B cell (primary cell): ENCODE data around the gene KRTAP5-1. TPM values are rescaled to one million over a fixed set of nuclear protein-coding genes. Genes with fewer than 3 reads are reported as not detected.
A peak's percentile ranks its signal among the peaks of the same experiment; 100 is the strongest.

Experiments used
- ATAC-seq: fragments of 200-7000 bp; cut with Tn5 transposase; one replicate; pipeline ENCODE4 v1.10.0; 2021; ENCODE audit warnings: low read depth, mild to moderate bottlenecking, moderate number of reproducible peaks, moderate library complexity
- CTCF ChIA-PET: fragments of 350-600 bp; sonication (Branson Sonifier 250); formaldehyde crosslinking; loops from one replicate; lab custom pipeline; 2021; ENCODE audit warnings: antibody characterized with exemption, inconsistent platforms; lab: Charles Lee
- POLR2A ChIA-PET: fragments of 350-600 bp; sonication (Branson Sonifier 250); formaldehyde crosslinking; loops from one replicate; lab custom pipeline; 2021; ENCODE audit warnings: antibody characterized with exemption; lab: Charles Lee
- DNase-seq: peaks from one replicate; pipeline ENCODE4 v3.0.0; 2013
- H2AFZ ChIP-seq: 2 replicates; pipeline ENCODE4 v1.6.1; 2012; ENCODE audit warnings: mild to moderate bottlenecking, low read depth, low read length; ENCODE audit not compliant: insufficient read depth, poor library complexity, severe bottlenecking
- H3K27ac ChIP-seq, 2 donors: 1 replicate in 1 of 2; 2 replicates in 1 of 2; pipeline ENCODE4 v1.5.1; 2012 to 2013; ENCODE audit warnings: low read length in 2 of 2, mild to moderate bottlenecking in 2 of 2, moderate library complexity in 1 of 2
- H3K27me3 ChIP-seq, 4 experiments: fragments of 200-600 bp in 1 of 4; sonication (generic) in 1 of 4; replicated peaks in 1 of 4; 1 replicate in 2 of 4; 2 replicates in 2 of 4; pipeline versions ENCODE4 v1.6.1 to v1.7.0; 2013 to 2016; ENCODE audit warnings: low read length in 3 of 4, mild to moderate bottlenecking in 2 of 4, mixed read lengths in 1 of 4, moderate library complexity in 1 of 4; ENCODE audit not compliant: insufficient read depth in 4 of 4, control insufficient read depth in 3 of 4; ENCODE audit errors: control extremely low read depth in 1 of 4
- H3K36me3 ChIP-seq, 2 experiments: replicated peaks in 1 of 2; 1 replicate in 1 of 2; 2 replicates in 1 of 2; pipeline versions ENCODE4 v1.6.1 to v1.7.1; 2013; ENCODE audit warnings: low read length in 1 of 2; ENCODE audit not compliant: insufficient read depth in 2 of 2, control insufficient read depth in 1 of 2; ENCODE audit errors: control extremely low read depth in 1 of 2, extremely low read depth in 1 of 2
- H3K4me1 ChIP-seq, 2 donors: fragments of 200-600 bp in 1 of 2; sonication (generic) in 1 of 2; 1 replicate in 1 of 2; 2 replicates in 1 of 2; pipeline versions ENCODE4 v1.5.1 to v1.6.1; 2013 to 2017; ENCODE audit warnings: low read length in 2 of 2; ENCODE audit not compliant: control insufficient read depth in 2 of 2, insufficient read depth in 2 of 2
- H3K4me2 ChIP-seq: replicated peaks from 2 replicates; pipeline ENCODE3; 2012; ENCODE audit warnings: mild to moderate bottlenecking, low read depth, low read length; ENCODE audit not compliant: poor library complexity, severe bottlenecking
- H3K4me3 ChIP-seq, 5 experiments: fragments of 200-600 bp in 1 of 5; sonication (generic) in 1 of 5; 1 replicate in 3 of 5; 2 replicates in 2 of 5; pipeline versions ENCODE4 v1.5.1 to v1.7.0; 2011 to 2016; ENCODE audit warnings: low read length in 4 of 5, mild to moderate bottlenecking in 4 of 5, low read depth in 2 of 5, control low read depth in 1 of 5, moderate library complexity in 1 of 5; ENCODE audit not compliant: insufficient read depth in 1 of 5; ENCODE audit errors: control extremely low read depth in 1 of 5, extremely low read depth in 1 of 5
- H3K79me2 ChIP-seq: fragments of 200-600 bp; sonication (generic); one replicate; pipeline ENCODE4 v1.6.0; 2016; ENCODE audit warnings: low read length; ENCODE audit not compliant: control insufficient read depth, insufficient read depth
- H3K9ac ChIP-seq: fragments of 200-600 bp; sonication (generic); 2 replicates; pipeline ENCODE4 v1.6.1; 2017; ENCODE audit warnings: mild to moderate bottlenecking, low read length, moderate library complexity
- H3K9me3 ChIP-seq, 3 donors: one replicate each; pipeline versions ENCODE4 v1.6.1 to v1.7.1; 2013; ENCODE audit warnings: low read length in 2 of 3; ENCODE audit not compliant: control insufficient read depth in 2 of 3, insufficient read depth in 1 of 3; ENCODE audit errors: control extremely low read depth in 1 of 3
- H4K20me1 ChIP-seq: 2 replicates; pipeline ENCODE4 v1.6.0; 2012; ENCODE audit warnings: mild to moderate bottlenecking, low read length; ENCODE audit not compliant: insufficient read depth, control insufficient read depth, poor library complexity, severe bottlenecking
- H3K27ac Mint-ChIP-seq: one replicate; pipeline ENCODE4 v1.8.0; 2021; ENCODE audit warnings: mixed read lengths
- H3K27me3 Mint-ChIP-seq: one replicate; pipeline ENCODE4 v1.8.0; 2021; ENCODE audit warnings: mixed read lengths
- H3K4me1 Mint-ChIP-seq: one replicate; pipeline ENCODE4 v1.8.0; 2021; ENCODE audit warnings: mixed read lengths
- H3K4me3 Mint-ChIP-seq: one replicate; pipeline ENCODE4 v1.8.0; 2021; ENCODE audit warnings: mixed read lengths
- H3K9me3 Mint-ChIP-seq: one replicate; pipeline ENCODE4 v1.8.0; 2022; ENCODE audit warnings: mixed read lengths; ENCODE audit not compliant: insufficient read depth
- EZH2 ChIP-seq: IDR thresholded peaks from 2 replicates; pipeline ENCODE4 v1.6.1; 2012; ENCODE audit warnings: borderline replicate concordance, low read depth, mild to moderate bottlenecking, moderate library complexity, low read length; ENCODE audit not compliant: insufficient read depth, poor library complexity, severe bottlenecking
- WGBS: methylation state at CpG from one replicate; pipeline ENCODE4 v1.1.5; 2013; ENCODE audit warnings: missing lambda C conversion rate; ENCODE audit not compliant: insufficient coverage; 5-methylcytosine and 5-hydroxymethylcytosine counted together
- intact Hi-C: fragments of 100-400 bp; cut with micrococcal nuclease; formaldehyde crosslinking; loops from one replicate; pipeline ENCODE4 v1.10.0; 2022
- polyA plus RNA-seq: library from polyadenylated mRNA; depleted of rRNA; stranded (reverse); fragments of >200 nt; gene quantifications from 2 replicates; pipeline ENCODE4 v1.2.3, GENCODE V29; 2012
- total RNA-seq, 2 donors: library from RNA; stranded (reverse); fragments of 120-200 nt in 1 of 2; gene quantifications; 1 replicate in 1 of 2; 2 replicates in 1 of 2; pipeline versions ENCODE4 v1.2.3 to v1.2.4, GENCODE V29; 2013 to 2022
- TF ChIP-seq, protein P1 (sequence below): fragments of 200-600 bp; IDR thresholded peaks from one replicate; pipeline ENCODE4 v1.8.0; 2022; ENCODE audit warnings: antibody characterized with exemption, mild to moderate bottlenecking

The KRTAP5-1 gene
- total and polyA plus RNA-seq, 2 donors (not counting 1 experiment from before 2014, with no cell fraction given), result not detected

GRCh38 chr11:1566381-1567051 lies 18.6 kb downstream of the KRTAP5-1 start:
- peak overlapping the region; percentile 53 for H3K27ac Mint-ChIP-seq
- POLR2A ChIA-PET, result no interaction called here

DNA sequence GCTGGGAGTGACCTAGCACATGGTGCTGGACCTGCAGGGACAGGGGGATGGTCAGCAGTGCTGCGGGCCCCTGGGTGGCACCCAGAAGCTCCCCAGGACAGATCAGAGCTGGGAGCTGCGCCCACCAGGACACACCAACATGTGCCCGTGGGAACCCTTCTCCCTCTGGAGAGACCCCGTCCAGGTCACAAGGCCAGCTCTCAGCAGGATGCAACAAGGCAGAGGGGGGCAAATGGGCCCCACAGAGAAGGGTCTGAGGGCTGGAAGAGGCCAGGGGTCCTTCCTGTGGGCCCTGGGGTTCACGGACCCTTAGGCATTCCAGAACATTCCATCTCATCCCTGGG lies 19.2 kb downstream of the KRTAP5-1 start:
- Mint-ChIP-seq H3K4me1 (peaks cover 9% of the 10 kb centered on the region), H3K27me3 (peaks cover 9% of the 10 kb centered on the region), H3K27ac (no peak overlapping the region), H3K9me3 (no peaks in the 10 kb centered on the region), H3K4me3 (no peak overlapping the region)
- CTCF ChIA-PET, result interaction anchor here (1.4 to 4.5 kb wide), 2 partner anchors 9 to 19 kb away, joined by 4 to 28 read pairs; no protein-coding TSS in a partner anchor
- Histone ChIP-seq H3K27ac (no peak overlapping the region), H4K20me1 (no peaks in the 10 kb centered on the region), H3K27me3 (peaks cover 0 to 34% (median 4%) of the 10 kb centered on the region in 4 experiments), H3K9me3 (peaks cover 0 to 11% (median 0%) of the 10 kb centered on the region in 3 donors), H3K4me1 (peaks cover 5 to 7% of the 10 kb centered on the region in 2 donors), H3K79me2 (no peaks in the 10 kb centered on the region), H3K9ac (no peak overlapping the region), H3K4me3 (no peak overlapping the region), H3K4me2 (no peak overlapping the region), H3K36me3 (no peaks in the 10 kb centered on the region), H2AFZ (no peak overlapping the region)
- POLR2A ChIA-PET, result no interaction called here
- DNase-seq (peak; percentile 24), ATAC-seq (no peak)
- intact Hi-C loops, result no loop called here
- TF ChIP-seq, protein P1, sequence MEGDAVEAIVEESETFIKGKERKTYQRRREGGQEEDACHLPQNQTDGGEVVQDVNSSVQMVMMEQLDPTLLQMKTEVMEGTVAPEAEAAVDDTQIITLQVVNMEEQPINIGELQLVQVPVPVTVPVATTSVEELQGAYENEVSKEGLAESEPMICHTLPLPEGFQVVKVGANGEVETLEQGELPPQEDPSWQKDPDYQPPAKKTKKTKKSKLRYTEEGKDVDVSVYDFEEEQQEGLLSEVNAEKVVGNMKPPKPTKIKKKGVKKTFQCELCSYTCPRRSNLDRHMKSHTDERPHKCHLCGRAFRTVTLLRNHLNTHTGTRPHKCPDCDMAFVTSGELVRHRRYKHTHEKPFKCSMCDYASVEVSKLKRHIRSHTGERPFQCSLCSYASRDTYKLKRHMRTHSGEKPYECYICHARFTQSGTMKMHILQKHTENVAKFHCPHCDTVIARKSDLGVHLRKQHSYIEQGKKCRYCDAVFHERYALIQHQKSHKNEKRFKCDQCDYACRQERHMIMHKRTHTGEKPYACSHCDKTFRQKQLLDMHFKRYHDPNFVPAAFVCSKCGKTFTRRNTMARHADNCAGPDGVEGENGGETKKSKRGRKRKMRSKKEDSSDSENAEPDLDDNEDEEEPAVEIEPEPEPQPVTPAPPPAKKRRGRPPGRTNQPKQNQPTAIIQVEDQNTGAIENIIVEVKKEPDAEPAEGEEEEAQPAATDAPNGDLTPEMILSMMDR, result no peak
- TF ChIP-seq EZH2, result no peak
- WGBS, result 77% methylated on average over 5 of the region's 5 CpGs

More at GRCh38 chr11:1566381-1567051, 18.6 kb downstream of the KRTAP5-1 start:
- H3K4me1 ChIP-seq, result peaks cover 12 to 13% of the 10 kb centered on the region in 2 donors
- CTCF ChIA-PET, result interaction anchor here (1.1 to 4.5 kb wide), 2 partner anchors 9 to 11 kb away, joined by 3 to 28 read pairs; no protein-coding TSS in a partner anchor
- intact Hi-C loops, result no loop called here
- Mint-ChIP-seq H3K27me3 (peaks cover 9% of the 10 kb centered on the region), H3K9me3 (no peaks in the 10 kb centered on the region), H3K4me3 (no peak overlapping the region), H3K4me1 (peaks cover 9% of the 10 kb centered on the region)
- H3K27ac ChIP-seq, result no peak overlapping the region
- ATAC-seq, result no peak
- H2AFZ ChIP-seq, result no peak overlapping the region
- H3K9me3 ChIP-seq, result peaks cover 0 to 11% (median 0%) of the 10 kb centered on the region in 3 donors
- H3K79me2 ChIP-seq, result no peaks in the 10 kb centered on the region
- no peak overlapping the region for H3K9ac ChIP-seq
- no peaks in the 10 kb centered on the region for H4K20me1 ChIP-seq
- DNase-seq, result no peak
- H3K27me3 ChIP-seq, result peaks cover 0 to 40% (median 7%) of the 10 kb centered on the region in 4 experiments
- no peak overlapping the region for H3K4me3 ChIP-seq
- no peaks in the 10 kb centered on the region for H3K36me3 ChIP-seq
- no peak overlapping the region for H3K4me2 ChIP-seq
- WGBS, result 82% methylated on average over 18 of the region's 20 CpGs
- TF ChIP-seq EZH2, result no peak
- TF ChIP-seq, protein P1, result no peak
